Panc1 (cell line): Measurements from ENCODE around the gene SNAP47. TPM values are rescaled to one million over a fixed set of nuclear protein-coding genes. Genes with fewer than 3 reads are reported as not detected.

ENCODE experiments used
- ATAC-seq: fragments of 200-7000 bp; cut with Tn5 transposase; 2 replicates; pipeline ENCODE4 v1.9.1; 2020; ENCODE audit warnings: mild to moderate bottlenecking, moderate library complexity
- BruUV-seq: library from RNA; stranded (reverse); fragments of 400-500 nt; replicated peaks from 2 replicates; lab custom pipeline; 2021; lab: Mats Ljungman, UMichigan
- CTCF ChIA-PET: fragments of 300-600 bp; sonication (Branson Sonifier 250); formaldehyde crosslinking; loops from one replicate; lab custom pipeline; 2022; ENCODE audit warnings: antibody characterized with exemption; lab: Charles Lee
- POLR2A ChIA-PET: fragments of 300-600 bp; sonication (Branson Sonifier 250); formaldehyde crosslinking; loops from one replicate; lab custom pipeline; 2022; ENCODE audit warnings: antibody characterized with exemption; lab: Charles Lee
- DNase-seq: peaks from one replicate; pipeline ENCODE4 v3.0.0-alpha.2; 2010; ENCODE audit warnings: low read depth, low spot score
- H3K27ac ChIP-seq: 2 replicates; pipeline ENCODE4 v1.5.1; 2011; ENCODE audit warnings: mild to moderate bottlenecking, low read length, inconsistent platforms
- H3K27me3 ChIP-seq: fragments of 200-500 bp; sonication (Bioruptor generic); 2 replicates; pipeline ENCODE4 v1.6.0; 2014; ENCODE audit warnings: low read length, inconsistent platforms; ENCODE audit not compliant: control insufficient read depth, insufficient read depth
- H3K36me3 ChIP-seq: fragments of 200-500 bp; sonication (Bioruptor generic); 2 replicates; pipeline ENCODE4 v1.5.1; 2014; ENCODE audit warnings: inconsistent platforms, mild to moderate bottlenecking, low read length, moderate library complexity; ENCODE audit not compliant: control insufficient read depth, insufficient read depth
- H3K4me1 ChIP-seq: 2 replicates; pipeline ENCODE4 v1.5.1; 2011; ENCODE audit warnings: inconsistent platforms, mild to moderate bottlenecking, low read length, moderate library complexity; ENCODE audit not compliant: control insufficient read depth, insufficient read depth
- H3K4me3 ChIP-seq, 2 experiments: 2 replicates each; pipeline ENCODE4 v1.5.1; 2011 to 2012; ENCODE audit warnings: low read depth in 2 of 2, low read length in 2 of 2, mild to moderate bottlenecking in 2 of 2, inconsistent platforms in 1 of 2, moderate library complexity in 1 of 2
- H3K9me3 ChIP-seq: fragments of 200-500 bp; sonication (Bioruptor generic); 2 replicates; pipeline ENCODE4 v1.5.1; 2014; ENCODE audit warnings: low read depth, mild to moderate bottlenecking, inconsistent platforms, low read length, moderate library complexity; ENCODE audit not compliant: control insufficient read depth, insufficient read depth
- CTCF ChIP-seq: fragments of 450-650 bp; IDR thresholded peaks from 2 replicates; pipeline ENCODE4 v1.5.1; 2017; ENCODE audit warnings: mild to moderate bottlenecking
- POLR2AphosphoS5 ChIP-seq: IDR thresholded peaks from 2 replicates; pipeline ENCODE4 v1.6.1; 2012; ENCODE audit warnings: mild to moderate bottlenecking, low read depth, low read length, moderate library complexity
- REST ChIP-seq, 2 experiments: IDR thresholded peaks; 2 replicates each; pipeline ENCODE4 v1.6.1; 2011 to 2012; ENCODE audit warnings: low read depth in 2 of 2, control low read depth in 1 of 2, low read length in 1 of 2, mild to moderate bottlenecking in 1 of 2, moderate library complexity in 1 of 2; ENCODE audit not compliant: insufficient read depth in 1 of 2
- SIN3A ChIP-seq: IDR thresholded peaks from 2 replicates; pipeline ENCODE4 v1.6.1; 2012; ENCODE audit warnings: low read depth, mild to moderate bottlenecking, low read length, moderate library complexity, borderline replicate concordance; ENCODE audit not compliant: insufficient read depth
- TCF7L2 ChIP-seq: IDR thresholded peaks from 2 replicates; pipeline ENCODE4 v1.6.1; 2011; ENCODE audit warnings: mild to moderate bottlenecking, low read depth, low read length, inconsistent platforms
- in situ Hi-C: cut with HindIII; loops from 2 replicates; pipeline ENCODE4 v1.10.0; 2016; ENCODE audit warnings: low sequenced_read_pairs, low pct_unique_long_range_greater_than_20kb
- intact Hi-C: fragments of 100-400 bp; cut with micrococcal nuclease; formaldehyde crosslinking; loops from one replicate; pipeline ENCODE4 v1.10.0; 2022; ENCODE audit not compliant: unreplicated experiment
- total RNA-seq: library from RNA; stranded (reverse); gene quantifications from one replicate; pipeline ENCODE4 v1.2.1, GENCODE V29; 2021; ENCODE audit not compliant: unreplicated experiment

SNAP47 gene
- total RNA-seq, 1 experiment from 2014 or later, result 55.6 TPM

GRCh38 chr1:227770812-227771211 is 35.6 kb downstream of the SNAP47 start:
- DNase-seq (no peak), ATAC-seq (no peak)
- H3K27me3 ChIP-seq, result no peaks in the 10 kb centered on the region
- no TSS peak for BruUV-seq
- H3K9me3 ChIP-seq, result no peaks in the 10 kb centered on the region
- ChIA-PET POLR2A (no interaction called here), CTCF (no interaction called here)
- H3K27ac ChIP-seq, result no peak overlapping the region
- H3K4me3 ChIP-seq, result no peak overlapping the region
- H3K4me1 ChIP-seq, result peaks cover 28% of the 10 kb centered on the region
- intact Hi-C loops, result no loop called here
- in situ Hi-C loops, result no loop called here
- TF ChIP-seq SIN3A, result no peak
- TF ChIP-seq POLR2AphosphoS5, result no peak
- TF ChIP-seq CTCF, result no peak
- no peak for TF ChIP-seq REST (IDR thresholded peaks at IDR 0.05; ENCODE audit: insufficient read depth in 1 of 2, low read depth in 2 of 2, low read length in 1 of 2)
- no peak for TF ChIP-seq TCF7L2
- H3K36me3 ChIP-seq, result peaks cover 2% of the 10 kb centered on the region; the same call in 1 of the 2 replicates

DNA sequence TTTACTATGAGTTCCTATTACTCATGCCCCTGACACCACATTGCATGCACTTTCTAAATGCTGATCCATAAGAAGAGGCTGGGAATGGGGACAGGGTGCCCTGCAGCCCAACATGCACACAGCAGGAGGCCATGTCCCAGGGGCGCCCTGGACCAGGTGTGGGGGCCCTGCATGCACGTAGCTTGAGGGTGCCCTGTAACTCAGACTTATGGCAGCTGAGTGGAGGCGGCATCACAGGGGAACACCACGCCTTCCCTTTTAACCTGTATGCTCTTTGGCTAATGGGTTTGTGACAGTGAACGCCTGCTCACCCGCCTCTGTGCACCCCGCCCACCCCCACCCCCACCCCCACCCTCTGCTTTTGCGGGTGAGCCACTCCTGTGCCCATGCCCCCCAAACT is 36.1 kb downstream of the SNAP47 start:
- in situ Hi-C loops (no loop called here), intact Hi-C loops (no loop called here)
- Histone ChIP-seq H3K9me3 (no peaks in the 10 kb centered on the region), H3K4me3 (no peak overlapping the region), H3K36me3 (peaks cover 2% of the 10 kb centered on the region; the same call in 1 of the 2 replicates), H3K27me3 (no peaks in the 10 kb centered on the region), H3K27ac (no peak overlapping the region), H3K4me1 (peaks cover 23% of the 10 kb centered on the region)
- BruUV-seq, result no TSS peak
- TF ChIP-seq TCF7L2, result no peak
- TF ChIP-seq POLR2AphosphoS5, result no peak
- TF ChIP-seq REST (IDR thresholded peaks at IDR 0.05; ENCODE audit: insufficient read depth in 1 of 2, low read depth in 2 of 2, low read length in 1 of 2), result no peak
- TF ChIP-seq SIN3A, result no peak
- TF ChIP-seq CTCF, result no peak
- ATAC-seq (no peak), DNase-seq (no peak)
- ChIA-PET CTCF (no interaction called here), POLR2A (no interaction called here)
